Smooth muscle cell (in vitro differentiated cells): ENCODE data around the gene CDY1B. TPM values are rescaled to one million over a fixed set of nuclear protein-coding genes. Genes with fewer than 3 reads are reported as not detected.
"Not testable (repeated sequence)": the region's sequence is repeated elsewhere in the genome, so short reads cannot be mapped to it uniquely, and the experiment has no call there.

Experiments
- DNase-seq: peaks from one replicate; lab custom pipeline; 2025; ENCODE audit not compliant: unreplicated experiment; lab: John Stamatoyannopoulos, UW
- H2AFZ ChIP-seq: fragments of 200-600 bp; sonication (generic); 2 replicates; pipeline ENCODE4 v1.6.0; 2016; ENCODE audit warnings: antibody characterized with exemption, low read depth, mild to moderate bottlenecking
- H3F3A ChIP-seq: fragments of 200-600 bp; sonication (generic); 2 replicates; pipeline ENCODE4 v1.6.0; 2017; ENCODE audit warnings: antibody characterized with exemption, low read depth
- H3K27ac ChIP-seq: fragments of 200-600 bp; sonication (generic); 2 replicates; pipeline ENCODE4 v1.5.1; 2016; ENCODE audit warnings: low read depth, mild to moderate bottlenecking
- H3K27me3 ChIP-seq: fragments of 200-600 bp; sonication (generic); 2 replicates; pipeline ENCODE4 v1.6.1; 2016; ENCODE audit warnings: low read depth, mild to moderate bottlenecking
- H3K36me3 ChIP-seq: fragments of 200-600 bp; sonication (generic); 2 replicates; pipeline ENCODE4 v1.5.1; 2016; ENCODE audit warnings: low read depth
- H3K4me1 ChIP-seq: fragments of 200-600 bp; sonication (generic); 2 replicates; pipeline ENCODE4 v1.5.1; 2016; ENCODE audit warnings: low read depth
- H3K4me2 ChIP-seq: fragments of 200-600 bp; sonication (generic); 2 replicates; pipeline ENCODE4 v1.6.0; 2016; ENCODE audit warnings: mild to moderate bottlenecking
- H3K4me3 ChIP-seq: fragments of 200-600 bp; sonication (generic); 2 replicates; pipeline ENCODE4 v1.5.1; 2016; ENCODE audit warnings: mild to moderate bottlenecking
- H3K79me2 ChIP-seq: fragments of 200-600 bp; sonication (generic); 2 replicates; pipeline ENCODE4 v1.6.0; 2016; ENCODE audit warnings: low read depth, mild to moderate bottlenecking
- H3K9ac ChIP-seq: fragments of 200-600 bp; sonication (generic); 2 replicates; pipeline ENCODE4 v1.6.0; 2016; ENCODE audit warnings: low read depth
- H3K9me3 ChIP-seq: fragments of 200-600 bp; sonication (generic); replicated peaks from 2 replicates; pipeline ENCODE4 v1.5.1; 2016; ENCODE audit warnings: low read depth
- H4K20me1 ChIP-seq: fragments of 200-600 bp; sonication (generic); 2 replicates; pipeline ENCODE4 v1.6.0; 2016; ENCODE audit warnings: low read depth
- WGBS: methylation state at CpG from one replicate; pipeline ENCODE4 v1.1.7; 2016; ENCODE audit warnings: low lambda C conversion rate; 5-methylcytosine and 5-hydroxymethylcytosine counted together
- polyA plus RNA-seq: library from polyadenylated mRNA; unstranded; fragments of >200 nt; fragmentation: Nextera tagmentation; extraction: Ambion mirVana; gene quantifications from 2 replicates; pipeline ENCODE4 v1.2.1, GENCODE V29; 2016
- total RNA-seq: library from RNA; depleted of rRNA; stranded (reverse); fragments of >200 nt; gene quantifications from 2 replicates; pipeline ENCODE4 v1.2.3, GENCODE V29; 2014

The CDY1B gene
- total RNA-seq (not detected in 2 replicates), polyA plus RNA-seq (not detected in 2 replicates)

GRCh38 chrY:24047919-24048318, at the start of gene CDY1B:
Gene CDY1B (minus strand): TSS chrY:24048019. CDS start chrY:24047688, 331 bp downstream.
- not testable (repeated sequence) for H3K36me3 ChIP-seq, H3K9ac ChIP-seq, H3K4me2 ChIP-seq, H3K27ac ChIP-seq, H3K4me1 ChIP-seq, DNase-seq, H3K27me3 ChIP-seq, H4K20me1 ChIP-seq, H3K4me3 ChIP-seq, H3K79me2 ChIP-seq, H3F3A ChIP-seq, H3K9me3 ChIP-seq, H2AFZ ChIP-seq
- WGBS: no CpG with 5 or more reads among the region's 2 CpGs

- H3K27ac ChIP-seq, DNase-seq, H3K27me3 ChIP-seq, H4K20me1 ChIP-seq, H3K4me1 ChIP-seq, H3K4me2 ChIP-seq, H3K9me3 ChIP-seq, H3K9ac ChIP-seq, H3F3A ChIP-seq, H3K4me3 ChIP-seq, H3K79me2 ChIP-seq, H2AFZ ChIP-seq, H3K36me3 ChIP-seq: not testable (repeated sequence)
Observed at GRCh38 chrY:24049525-24049924, 1.7 kb upstream of the CDY1B start.

- not testable (repeated sequence) for H2AFZ ChIP-seq, H4K20me1 ChIP-seq, H3K4me1 ChIP-seq, H3K36me3 ChIP-seq, DNase-seq, H3K27me3 ChIP-seq, H3K4me3 ChIP-seq, H3K9ac ChIP-seq, H3K9me3 ChIP-seq, H3F3A ChIP-seq, H3K27ac ChIP-seq, H3K79me2 ChIP-seq, H3K4me2 ChIP-seq
- no CpG with 5 or more reads among the region's 3 CpGs for WGBS
Observed at GRCh38 chrY:24043209-24043608, 4.6 kb downstream of the CDY1B start.

GRCh38 chrY:24039008-24039718, 8.7 kb downstream of the CDY1B start:
- no CpG with 5 or more reads among the region's 4 CpGs for WGBS
- H3K36me3 ChIP-seq: not testable (repeated sequence)

GRCh38 chrY:24026212-24027103, 21.4 kb downstream of the CDY1B start:
- no CpG with 5 or more reads among the region's 9 CpGs for WGBS
- not testable (repeated sequence) for H4K20me1 ChIP-seq, H3K9me3 ChIP-seq

More at GRCh38 chrY:24039008-24039718, 8.7 kb downstream of the CDY1B start:
- H2AFZ ChIP-seq, H3K4me1 ChIP-seq, H3K4me2 ChIP-seq, DNase-seq, H3K27ac ChIP-seq, H3K79me2 ChIP-seq, H3K9ac ChIP-seq, H4K20me1 ChIP-seq, H3K9me3 ChIP-seq, H3K27me3 ChIP-seq, H3F3A ChIP-seq, H3K4me3 ChIP-seq: not testable (repeated sequence)

More at GRCh38 chrY:24026212-24027103, 21.4 kb downstream of the CDY1B start:
- H3K36me3 ChIP-seq, H3K27ac ChIP-seq, H3K4me1 ChIP-seq, H3K9ac ChIP-seq, H2AFZ ChIP-seq, H3K79me2 ChIP-seq, H3F3A ChIP-seq, H3K27me3 ChIP-seq, H3K4me3 ChIP-seq, DNase-seq, H3K4me2 ChIP-seq: not testable (repeated sequence)
